AG04450 (cell line): ENCODE results near the gene NIT2. TPM values are rescaled to one million over a fixed set of nuclear protein-coding genes. Genes with fewer than 3 reads are reported as not detected.

Experiments used
- CTCF ChIA-PET: fragments of 300-600, 350-600 bp; formaldehyde crosslinking; extraction: SDS; loops from one replicate; lab custom pipeline; 2022; ENCODE audit warnings: antibody characterized with exemption, inconsistent platforms; lab: Charles Lee
- POLR2A ChIA-PET: fragments of 350-600 bp; formaldehyde crosslinking; extraction: SDS; loops from one replicate; lab custom pipeline; 2021; ENCODE audit warnings: antibody characterized with exemption, inconsistent platforms; lab: Yijun Ruan, JAX
- DNase-seq: peaks from one replicate; pipeline ENCODE4 v3.0.0-alpha.2; 2011; ENCODE audit warnings: low read depth, low spot score
- H3K27ac ChIP-seq: one replicate; pipeline ENCODE4 v1.5.1; 2012; ENCODE audit warnings: low read depth, low read length, control low read depth
- H3K27me3 ChIP-seq: one replicate; pipeline ENCODE4 v1.6.0; 2012; ENCODE audit warnings: low read length; ENCODE audit not compliant: control insufficient read depth, insufficient read depth
- H3K4me3 ChIP-seq: 2 replicates; pipeline ENCODE4 v1.5.1; 2011; ENCODE audit warnings: mild to moderate bottlenecking, low read depth, low read length, control low read depth
- H3K9me3 ChIP-seq: 2 replicates; pipeline ENCODE4 v1.5.1; 2012; ENCODE audit warnings: low read length; ENCODE audit not compliant: control insufficient read depth, insufficient read depth
- polyA plus RNA-seq: library from polyadenylated mRNA; depleted of rRNA; stranded (reverse); fragments of >200 nt; gene quantifications from 2 replicates; pipeline ENCODE4 v1.2.3, GENCODE V29; 2011; rRNA removed
- TF ChIP-seq, protein P1 (sequence below): IDR thresholded peaks from 2 replicates; pipeline ENCODE4 v1.5.1; 2011; ENCODE audit warnings: low read depth, low read length, control low read depth, inconsistent platforms

The NIT2 gene
- polyA plus RNA-seq, 1 experiment, result 60.9 TPM

DNA sequence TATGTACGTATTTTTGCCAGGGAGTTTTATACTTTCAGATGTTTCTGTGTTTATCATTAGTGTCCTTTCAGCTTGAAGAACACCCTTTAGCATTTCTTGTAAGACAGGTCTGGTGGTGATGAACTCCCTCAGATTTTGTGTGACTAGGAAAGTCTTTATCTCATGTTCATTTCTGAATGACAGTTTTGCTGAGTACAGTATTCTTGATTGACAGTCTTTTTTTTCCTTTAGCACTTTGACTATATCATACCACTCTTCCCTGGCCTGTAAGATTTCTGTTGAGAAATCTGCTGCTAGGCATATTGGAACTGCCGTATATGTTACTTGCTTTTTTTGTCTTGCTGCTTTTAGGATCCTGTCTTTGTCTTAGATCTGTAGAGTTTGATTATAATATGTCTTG lies 72.6 kb downstream of the NIT2 start:
- ChIA-PET POLR2A (no interaction called here), CTCF (no interaction called here)
- no peaks in the 10 kb centered on the region for H3K27me3 ChIP-seq
- TF ChIP-seq, protein P1, sequence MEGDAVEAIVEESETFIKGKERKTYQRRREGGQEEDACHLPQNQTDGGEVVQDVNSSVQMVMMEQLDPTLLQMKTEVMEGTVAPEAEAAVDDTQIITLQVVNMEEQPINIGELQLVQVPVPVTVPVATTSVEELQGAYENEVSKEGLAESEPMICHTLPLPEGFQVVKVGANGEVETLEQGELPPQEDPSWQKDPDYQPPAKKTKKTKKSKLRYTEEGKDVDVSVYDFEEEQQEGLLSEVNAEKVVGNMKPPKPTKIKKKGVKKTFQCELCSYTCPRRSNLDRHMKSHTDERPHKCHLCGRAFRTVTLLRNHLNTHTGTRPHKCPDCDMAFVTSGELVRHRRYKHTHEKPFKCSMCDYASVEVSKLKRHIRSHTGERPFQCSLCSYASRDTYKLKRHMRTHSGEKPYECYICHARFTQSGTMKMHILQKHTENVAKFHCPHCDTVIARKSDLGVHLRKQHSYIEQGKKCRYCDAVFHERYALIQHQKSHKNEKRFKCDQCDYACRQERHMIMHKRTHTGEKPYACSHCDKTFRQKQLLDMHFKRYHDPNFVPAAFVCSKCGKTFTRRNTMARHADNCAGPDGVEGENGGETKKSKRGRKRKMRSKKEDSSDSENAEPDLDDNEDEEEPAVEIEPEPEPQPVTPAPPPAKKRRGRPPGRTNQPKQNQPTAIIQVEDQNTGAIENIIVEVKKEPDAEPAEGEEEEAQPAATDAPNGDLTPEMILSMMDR, result no peak
- no peak for DNase-seq
- H3K9me3 ChIP-seq, result peaks cover 4% of the 10 kb centered on the region; the same call in 1 of the 2 replicates
- H3K27ac ChIP-seq, result no peak overlapping the region
- no peak overlapping the region for H3K4me3 ChIP-seq

DNA sequence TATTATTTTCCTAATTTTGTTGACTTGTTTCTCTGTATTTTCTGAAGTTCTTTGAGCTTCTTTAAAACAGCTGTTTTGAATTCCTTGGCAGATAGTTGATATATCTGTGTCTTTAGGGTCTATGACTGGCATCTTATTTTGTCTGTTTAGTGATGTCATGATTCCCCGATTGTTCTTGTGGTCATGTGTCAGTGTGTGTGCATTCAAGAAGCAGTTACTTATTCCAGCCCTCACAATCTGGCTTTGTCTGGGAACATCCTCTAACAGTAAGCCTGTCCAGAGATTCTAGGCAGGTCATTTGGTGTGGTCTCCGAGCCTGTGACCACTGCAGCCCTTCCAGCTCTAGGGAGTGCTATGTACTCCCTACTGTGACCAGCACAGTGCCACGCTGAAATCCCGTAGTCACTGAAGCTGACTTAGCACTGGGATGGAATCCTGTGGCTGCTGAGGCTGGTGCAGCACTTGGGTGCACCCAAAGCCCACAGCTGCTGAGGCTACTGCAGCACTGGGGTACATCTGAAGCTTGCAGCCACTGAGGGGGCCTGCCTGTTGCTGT lies 73.5 kb downstream of the NIT2 start:
- Histone ChIP-seq H3K9me3 (peaks cover 4% of the 10 kb centered on the region; the same call in 1 of the 2 replicates), H3K27me3 (no peaks in the 10 kb centered on the region), H3K27ac (no peak overlapping the region), H3K4me3 (no peak overlapping the region)
- DNase-seq, result no peak
- CTCF ChIA-PET, result no interaction called here
- POLR2A ChIA-PET, result no interaction called here
- TF ChIP-seq, protein P1, result no peak

Other genes starting within 250 kb of the NIT2 start
- 75.5 and 90.7 TPM in 2 replicates for gene FILIP1L, start 220.3 kb upstream of the NIT2 start, polyA plus RNA-seq
- 46.8 and 65.7 TPM in 2 replicates for gene TBC1D23, start 73.8 kb upstream of the NIT2 start, polyA plus RNA-seq
- 40.1 and 53.7 TPM in 2 replicates for gene TOMM70, start 66.3 kb downstream of the NIT2 start, polyA plus RNA-seq
- gene LNP1, start 66.8 kb downstream of the NIT2 start, polyA plus RNA-seq, result 2.7 and 3.3 TPM in 2 replicates
- gene TMEM45A, start 157.9 kb downstream of the NIT2 start, polyA plus RNA-seq, result 33.0 and 42.8 TPM in 2 replicates